Measurements from ENCODE around the gene SH2B3.
"Not testable (repeated sequence)": the region's sequence is repeated elsewhere in the genome, so short reads cannot be mapped to it uniquely, and the experiment has no call there.

GRCh38 chr12:111492979-111493378, 87.3 kb downstream of the SH2B3 start:
- TF ChIP-seq TAF1 (IDR thresholded peaks at IDR 0.05; ENCODE audit: low read depth, low read length); POLR2A (IDR thresholded peaks at IDR 0.05; ENCODE audit: low read depth, low read length); POLR2AphosphoS5 (IDR thresholded peaks at IDR 0.05; ENCODE audit: low read depth, low read length); PAX5 (IDR thresholded peaks at IDR 0.05; ENCODE audit: insufficient read depth, low read length, severe bottlenecking); POU2F2 (IDR thresholded peaks at IDR 0.05; ENCODE audit: low read depth, low read length); SPI1 (IDR thresholded peaks at IDR 0.05; ENCODE audit: low read depth, low read length): not testable (repeated sequence)

Measured in GM12891 (cell line).